GM19372 (cell line): ENCODE results near the gene ZNF385C.

Experiments
- ATAC-seq: cut with Tn5 transposase; IDR thresholded peaks from one replicate; pipeline ENCODE4 v1.9.1; 2021; ENCODE audit warnings: mild to moderate bottlenecking, low read depth, moderate library complexity; ENCODE audit not compliant: unreplicated experiment

The ZNF385C gene

DNA sequence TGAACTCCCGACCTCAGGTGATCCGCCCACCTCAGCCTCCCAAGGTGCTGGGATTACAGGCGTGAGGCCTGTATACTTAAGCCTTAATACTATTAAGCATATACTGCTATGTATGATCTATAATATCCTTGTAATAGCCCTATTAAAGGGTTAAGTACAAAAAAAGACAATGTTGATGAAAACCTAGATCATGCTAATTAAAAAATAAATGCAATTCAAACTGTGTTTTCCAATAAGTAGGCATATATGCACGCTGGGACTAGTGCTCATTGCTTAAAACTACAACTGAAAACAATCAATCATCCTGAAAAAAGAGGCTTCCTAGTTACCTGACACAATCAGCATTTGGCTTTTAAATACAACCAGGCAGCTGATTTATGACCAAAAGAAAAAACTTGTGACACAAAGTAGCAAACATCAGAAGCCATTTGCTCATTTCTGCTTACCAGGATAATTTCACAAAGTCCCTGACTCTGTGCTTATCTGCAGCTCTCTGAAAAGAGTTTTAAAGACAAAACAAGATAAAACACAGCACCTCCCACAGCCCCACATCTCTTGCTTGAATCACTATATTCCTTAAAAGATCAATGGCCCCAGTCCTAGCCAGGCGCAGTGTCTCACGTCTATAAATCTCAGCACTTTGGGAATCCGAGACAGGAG is 11.1 kb downstream of the ZNF385C start:
- no peak for ATAC-seq

DNA sequence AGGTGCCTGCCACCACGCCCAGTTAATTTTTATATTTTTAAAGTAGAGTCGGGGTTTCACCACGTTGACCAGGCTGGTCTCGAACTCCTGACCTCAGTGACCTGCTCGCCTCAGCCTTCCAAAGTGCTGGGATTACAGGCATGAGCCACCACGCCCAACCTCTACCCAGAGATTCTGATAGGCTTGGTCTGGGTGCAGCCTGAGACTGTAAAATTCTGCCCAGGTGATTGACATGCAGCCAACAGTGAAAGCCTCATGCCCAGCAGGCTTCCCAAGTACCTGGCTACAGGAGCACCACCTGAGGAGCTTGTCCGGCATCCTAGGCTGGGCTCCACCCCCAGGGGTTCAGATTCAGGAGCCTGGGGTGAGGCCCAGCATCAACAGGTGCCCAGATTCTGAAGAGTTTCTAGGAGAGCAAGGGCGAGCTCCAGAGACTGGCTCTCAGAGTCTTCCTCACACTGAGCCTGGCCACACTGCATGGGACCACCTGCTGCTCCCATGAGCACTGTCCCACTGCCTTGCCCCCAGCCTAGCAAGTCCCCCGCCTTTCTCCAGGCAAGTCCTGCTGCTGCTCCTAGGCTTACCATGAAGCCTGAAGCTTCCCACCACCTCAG is 16.6 kb downstream of the ZNF385C start:
- no peak for ATAC-seq

DNA sequence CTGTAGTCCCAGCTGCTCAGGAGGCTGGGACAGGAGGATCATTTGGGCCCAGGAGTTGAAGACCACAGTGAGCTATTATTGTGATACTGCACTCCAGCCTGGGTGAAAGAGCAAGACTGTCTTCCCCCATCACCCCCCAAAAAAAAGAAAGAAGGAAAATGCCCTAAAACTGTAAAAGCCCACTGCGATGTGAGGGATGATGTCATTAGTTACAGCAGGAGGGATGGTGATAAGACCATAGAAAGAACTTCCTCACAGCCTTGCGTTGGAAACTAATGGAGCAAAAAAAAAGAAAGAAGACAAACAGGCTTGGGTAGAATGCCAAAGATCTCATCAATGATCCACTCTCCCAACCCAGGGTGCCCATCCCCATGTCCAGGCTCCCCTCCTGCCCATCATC is 18.7 kb downstream of the ZNF385C start:
- no peak for ATAC-seq

DNA sequence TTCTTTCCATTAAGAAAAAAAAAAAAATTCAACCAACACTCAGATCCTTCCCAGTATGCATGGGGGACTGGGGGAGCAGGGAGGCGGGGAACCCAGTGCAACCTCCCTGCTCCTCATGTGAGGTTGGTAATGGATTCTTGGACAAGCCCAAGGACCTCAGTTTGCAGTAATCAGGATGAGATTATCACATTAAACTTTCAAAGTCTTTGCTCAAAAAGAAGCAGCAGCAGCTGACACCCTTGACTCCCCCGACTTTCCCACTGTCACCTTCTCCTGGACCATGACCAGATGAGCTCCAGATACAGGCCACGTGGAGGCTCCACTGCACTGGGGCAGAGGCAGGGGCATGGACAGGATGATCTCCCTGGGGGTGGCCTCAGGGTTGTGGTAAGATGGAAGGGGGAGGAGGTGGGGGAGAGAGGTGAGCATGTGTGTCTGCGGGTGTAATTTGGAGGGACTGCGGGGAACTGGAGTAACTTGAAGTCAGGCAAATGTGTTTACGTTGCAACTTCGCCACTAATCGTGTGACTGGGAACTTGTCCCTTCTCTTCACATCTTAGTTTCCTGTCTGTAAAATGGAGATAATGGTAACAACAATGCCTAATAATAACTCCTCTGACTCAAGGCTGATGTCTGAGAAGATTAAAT is 19.8 kb downstream of the ZNF385C start:
- ATAC-seq = no peak

DNA sequence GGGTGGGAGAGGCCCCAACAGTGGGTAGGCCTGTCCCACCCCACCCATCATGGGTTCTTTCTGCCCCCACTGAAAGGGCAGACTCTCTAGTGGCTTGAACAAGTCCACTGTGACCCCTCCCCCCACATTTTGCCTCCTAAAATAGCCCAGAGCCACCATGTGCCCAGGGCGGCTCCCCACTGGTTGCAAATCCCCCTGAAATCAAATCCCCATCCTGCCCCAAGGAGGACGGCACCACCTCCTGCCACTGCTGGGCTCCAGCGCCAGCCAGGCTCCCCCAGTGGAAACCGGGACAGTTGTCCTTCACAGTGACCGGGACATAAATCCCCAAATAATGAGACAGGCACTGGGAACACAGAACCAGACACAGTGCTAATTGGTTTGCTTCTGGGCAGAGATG is 20.5 kb downstream of the ZNF385C start:
- no peak for ATAC-seq

DNA sequence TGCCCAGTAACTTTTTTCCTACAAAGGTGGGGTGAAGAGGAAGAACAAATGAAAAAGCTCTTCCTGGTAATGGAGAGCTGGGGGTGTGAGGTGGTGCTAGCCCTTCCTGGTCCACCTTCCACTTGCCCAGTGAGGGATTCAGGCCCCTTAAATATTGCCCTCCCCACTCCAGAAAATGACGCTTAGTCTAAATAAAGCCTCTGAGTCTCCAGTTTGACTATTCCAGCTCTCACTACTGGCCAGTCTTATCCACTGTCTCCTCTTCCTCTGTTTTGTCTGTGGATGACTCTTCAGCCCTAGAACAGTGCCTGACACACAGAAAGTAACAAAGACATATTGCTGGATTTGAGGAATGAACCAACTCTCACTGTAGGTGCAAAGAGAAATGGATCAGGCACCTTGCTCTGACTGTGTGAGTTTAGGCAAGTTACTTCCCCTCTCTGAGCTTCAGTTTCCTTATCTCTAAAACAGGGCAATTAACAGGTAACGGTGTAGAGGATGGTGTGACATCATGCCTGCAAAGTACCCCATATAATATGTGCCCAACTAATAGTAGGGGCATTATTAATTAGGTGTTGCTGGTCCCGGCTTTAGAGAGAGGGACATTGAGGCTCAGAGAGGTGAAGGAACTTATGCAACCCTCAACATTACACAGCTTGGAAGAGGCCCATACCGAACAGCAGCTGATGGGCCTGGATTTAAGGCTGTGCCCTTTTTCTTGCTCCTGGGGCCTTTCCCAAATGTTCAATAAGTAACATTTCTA is 21.3 kb downstream of the ZNF385C start:
- no peak for ATAC-seq

DNA sequence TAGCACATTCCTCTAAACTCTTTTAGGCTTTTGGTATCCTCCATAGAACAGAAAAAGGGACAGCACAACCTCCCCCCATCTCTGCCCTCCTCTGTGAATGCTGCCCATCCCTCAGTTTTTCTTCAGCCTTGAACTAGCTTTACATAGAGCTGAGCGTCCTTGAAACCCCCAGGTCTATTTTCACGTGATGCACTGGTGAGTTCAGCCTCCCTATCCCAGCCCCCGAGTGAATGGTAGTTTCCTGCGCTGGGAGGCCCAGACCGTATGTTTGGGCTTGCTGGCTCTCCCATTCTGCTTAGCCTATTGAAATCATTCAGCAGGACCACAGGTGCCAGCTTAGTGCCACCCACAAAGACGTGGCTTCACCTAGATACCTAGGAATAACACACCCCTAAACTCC is 22.5 kb downstream of the ZNF385C start:
- no peak for ATAC-seq

DNA sequence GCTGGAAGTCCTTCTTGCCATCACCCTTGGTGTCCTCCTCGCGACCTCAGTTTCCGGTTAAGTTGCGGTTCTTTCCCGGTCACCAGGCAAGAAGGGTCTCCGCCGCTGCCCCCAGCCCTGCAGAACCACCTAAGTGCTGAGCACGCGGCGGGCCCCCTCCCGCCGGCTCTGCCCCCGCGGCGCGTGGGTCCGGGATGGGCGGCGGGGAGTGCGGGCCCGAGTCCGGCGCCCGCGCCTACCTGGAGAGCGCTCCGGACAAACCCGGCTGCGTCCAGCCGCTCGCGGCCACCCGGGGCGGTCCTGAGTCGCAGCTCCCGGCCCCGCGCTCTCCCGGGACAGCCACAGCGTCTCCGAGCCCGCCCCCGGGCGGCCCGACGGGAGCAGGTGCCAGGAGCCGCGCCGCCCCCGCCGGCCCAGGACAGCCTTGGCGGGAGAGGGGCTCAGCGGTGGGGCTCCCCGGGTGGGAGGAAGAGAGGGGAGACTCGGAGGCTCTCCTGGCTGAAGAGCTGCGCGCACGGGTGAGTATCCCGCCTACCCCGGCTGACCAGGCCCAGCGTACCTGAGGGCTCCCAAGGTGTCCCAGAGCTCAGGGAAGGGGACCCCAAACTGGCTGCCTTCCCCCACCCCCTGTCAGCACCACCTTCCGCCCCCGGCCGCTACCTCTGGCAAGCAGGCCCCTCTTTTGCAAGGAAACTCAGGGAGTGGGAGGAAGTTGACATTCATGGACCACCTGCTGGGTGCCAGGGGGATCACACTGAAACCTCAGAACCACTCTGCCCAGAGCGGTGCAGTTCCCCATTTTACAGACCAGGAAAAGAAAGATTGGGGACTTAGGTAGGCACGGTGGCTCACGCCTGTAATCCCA is 25.7 kb downstream of the ZNF385C start:
- no peak for ATAC-seq

DNA sequence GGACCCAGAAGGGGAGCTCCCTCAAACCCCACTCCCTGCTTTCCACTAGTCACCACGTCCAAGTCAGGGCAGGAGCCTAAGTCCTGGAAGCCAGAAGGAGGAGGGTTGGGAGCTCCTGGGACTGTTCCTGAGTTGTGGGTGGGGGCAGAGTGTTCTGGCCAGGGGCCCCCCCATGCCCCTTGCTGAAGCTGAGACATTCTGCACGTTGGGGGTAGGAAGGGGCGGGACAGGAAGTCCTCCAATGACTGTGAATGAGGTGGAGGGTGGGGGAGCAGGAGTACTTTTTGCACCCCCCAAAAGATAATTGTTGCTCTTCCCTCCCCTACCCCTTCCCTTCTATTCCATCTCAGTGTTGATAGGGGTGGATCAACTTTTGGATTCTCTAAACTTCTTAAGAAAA is 26.5 kb downstream of the ZNF385C start:
- no peak for ATAC-seq

DNA sequence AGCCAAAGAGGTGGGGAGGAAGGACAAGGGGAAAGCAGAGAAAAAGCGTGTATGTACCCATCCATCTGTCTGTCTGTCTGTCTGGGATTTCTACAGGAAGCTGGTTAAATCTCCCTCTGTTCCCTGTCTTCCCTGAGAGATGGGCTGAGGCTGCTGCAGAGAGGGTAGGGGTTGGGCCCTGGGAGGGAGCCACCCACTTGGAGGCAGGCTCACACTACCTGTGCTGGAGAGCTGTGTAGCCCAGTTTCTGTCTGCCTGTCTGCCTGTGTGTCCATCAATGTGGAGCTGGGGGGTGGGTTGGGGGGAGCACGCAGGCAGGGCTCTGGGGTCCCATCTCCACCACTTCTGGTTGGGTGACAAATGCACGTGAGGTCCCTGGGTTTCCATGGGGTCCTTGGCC is 29.3 kb downstream of the ZNF385C start:
- no peak for ATAC-seq

DNA sequence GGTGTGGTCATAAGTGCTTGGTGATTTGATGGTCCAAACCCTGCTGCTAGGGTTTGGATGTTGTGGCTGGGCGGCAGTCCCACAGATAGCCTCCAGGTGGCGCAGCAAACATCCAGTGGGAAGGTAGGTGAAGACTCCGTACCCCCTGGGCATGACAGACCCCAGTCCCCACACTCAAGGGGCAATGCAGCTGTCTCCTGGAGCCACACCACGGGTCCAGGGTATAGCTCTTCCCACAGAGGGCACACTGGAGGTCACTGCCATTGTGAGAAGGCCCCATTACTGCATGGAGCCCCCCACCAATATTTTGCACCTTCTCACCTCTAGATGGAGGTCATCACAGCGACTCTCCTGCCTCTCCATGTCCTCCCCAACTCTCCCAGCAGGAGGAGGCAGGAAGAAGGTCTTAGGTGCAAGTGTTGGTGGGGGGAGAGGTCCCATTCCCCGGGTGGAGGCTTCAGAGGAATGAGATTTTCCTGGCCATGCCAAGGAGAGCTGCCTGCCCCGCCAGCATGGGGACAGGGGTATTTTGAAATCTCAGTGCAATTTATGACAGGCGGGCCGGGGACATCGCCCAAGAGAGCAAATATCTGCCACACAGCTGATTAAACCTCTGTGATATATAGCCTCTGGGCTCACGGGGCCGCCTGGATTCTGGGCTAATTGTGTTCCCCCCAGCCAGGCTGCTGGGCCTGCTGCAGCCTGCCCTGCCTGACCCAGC is 30.7 kb downstream of the ZNF385C start:
- ATAC-seq = no peak

DNA sequence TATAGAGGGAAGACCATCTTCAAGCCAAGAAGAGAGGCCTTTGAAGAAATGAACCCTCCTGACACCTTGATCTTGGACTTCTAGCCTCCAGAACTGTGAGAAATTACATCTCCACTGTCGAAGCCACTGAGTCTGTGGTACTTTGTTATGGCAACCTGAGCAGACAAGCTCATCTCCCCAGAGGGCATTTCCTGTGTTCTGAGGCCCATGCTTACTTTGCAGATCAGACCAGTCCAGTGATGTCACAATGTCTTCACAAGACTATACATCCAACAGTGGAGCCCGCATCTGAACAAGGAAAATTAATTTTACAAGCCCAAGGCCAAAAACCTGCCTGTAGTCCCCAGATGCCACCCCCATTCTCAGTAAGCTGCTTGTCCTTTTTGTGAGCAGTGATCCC is 33.1 kb downstream of the ZNF385C start:
- ATAC-seq = no peak

DNA sequence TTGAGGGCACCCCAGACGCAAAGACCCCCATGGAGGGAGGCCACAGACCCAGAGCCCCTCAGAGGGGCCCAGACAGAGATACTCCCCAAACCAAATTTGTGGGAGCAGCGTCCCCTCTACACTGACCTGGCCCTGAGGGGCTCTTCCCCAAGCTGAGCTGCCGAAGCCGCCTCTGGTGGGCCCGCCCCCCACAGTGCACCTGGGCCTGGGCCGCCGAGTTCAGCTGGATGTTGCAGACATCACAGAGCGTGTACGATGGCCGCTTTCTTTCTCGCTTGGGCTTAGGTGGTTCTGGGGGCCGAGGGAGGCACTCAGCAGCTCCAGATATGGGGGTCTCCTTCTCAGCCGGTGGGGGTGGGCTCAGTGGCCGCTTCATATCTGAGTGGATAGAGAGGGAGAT is 35.6 kb downstream of the ZNF385C start:
- no peak for ATAC-seq

DNA sequence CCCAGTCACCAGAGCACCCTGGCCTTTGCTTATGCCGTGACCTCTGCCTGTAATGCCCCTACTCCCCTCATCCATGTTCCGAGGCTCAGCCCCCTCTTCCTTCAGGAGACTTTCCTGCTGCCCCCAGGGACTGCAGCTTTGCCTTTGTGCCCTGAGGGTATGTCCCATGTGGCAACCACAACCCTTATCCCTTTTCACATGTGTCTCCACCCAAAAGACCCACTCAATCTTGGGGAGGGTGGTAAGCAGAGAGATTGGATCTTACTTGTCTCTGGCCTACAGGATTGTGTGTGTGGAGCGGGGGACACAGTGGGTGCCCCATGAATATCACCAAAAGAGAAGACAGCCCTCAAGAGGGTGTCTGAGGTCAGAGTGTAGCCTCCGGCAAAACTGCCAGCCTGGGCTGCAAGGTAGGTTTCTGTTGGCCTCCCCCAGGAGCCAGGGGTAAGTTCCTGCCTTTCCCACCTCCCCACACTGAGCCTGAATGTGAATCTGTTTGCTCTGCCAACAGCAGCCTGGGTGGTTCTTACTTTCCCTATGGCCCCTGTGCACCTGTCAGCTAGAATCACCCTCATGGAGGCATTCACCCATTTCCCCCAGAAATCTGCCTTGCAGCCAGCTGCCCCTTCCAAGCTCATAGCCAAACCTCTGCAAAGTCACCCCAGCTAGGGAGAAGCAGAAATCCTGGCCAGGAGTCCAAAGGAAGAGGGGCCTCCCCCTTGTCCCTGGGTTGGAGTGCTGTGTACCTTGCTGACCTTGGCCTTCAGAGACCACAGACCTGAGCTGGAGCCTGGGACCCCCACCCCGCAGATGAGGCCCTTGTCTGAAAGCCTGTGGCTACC is 36.4 kb downstream of the ZNF385C start:
- no peak for ATAC-seq

DNA sequence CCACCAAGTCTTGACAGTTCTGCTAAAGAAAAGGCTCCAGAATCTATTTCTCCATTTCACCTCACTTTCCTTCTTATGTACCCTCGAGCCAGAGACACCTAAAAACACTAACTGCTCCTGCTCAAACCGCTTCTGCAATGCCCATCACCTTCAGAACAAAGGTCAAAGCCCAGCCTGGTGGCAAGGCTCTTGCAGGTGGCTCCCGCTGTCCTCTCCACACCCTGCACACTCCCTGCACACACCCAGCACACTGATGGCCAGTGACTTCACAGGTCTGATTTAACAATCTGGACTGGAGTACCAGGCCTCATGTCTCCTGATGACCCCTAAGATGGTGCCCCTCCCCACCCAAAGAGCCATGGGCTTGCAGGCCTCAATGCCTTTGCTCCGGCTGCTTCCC is 38.0 kb downstream of the ZNF385C start:
- no peak for ATAC-seq

DNA sequence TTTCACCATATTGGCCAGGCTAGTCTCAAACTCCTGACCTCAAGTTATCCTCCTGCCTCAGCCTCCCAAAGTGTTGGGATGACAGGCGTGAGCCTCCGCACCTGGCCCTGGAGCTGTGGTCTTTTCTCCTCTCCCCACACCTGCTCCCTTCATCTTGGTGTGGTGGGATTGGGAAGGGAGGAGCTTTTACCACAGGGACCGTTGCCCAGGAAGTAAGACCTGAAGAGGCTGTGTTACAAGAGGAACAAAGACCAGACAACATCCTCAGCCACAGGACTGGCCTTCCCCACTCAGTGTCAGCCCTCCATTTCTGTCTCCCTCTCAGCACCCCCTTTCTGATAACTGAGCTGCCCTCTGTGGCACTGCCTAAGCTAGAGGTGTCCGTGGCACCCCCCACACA is 38.5 kb downstream of the ZNF385C start:
- no peak for ATAC-seq

DNA sequence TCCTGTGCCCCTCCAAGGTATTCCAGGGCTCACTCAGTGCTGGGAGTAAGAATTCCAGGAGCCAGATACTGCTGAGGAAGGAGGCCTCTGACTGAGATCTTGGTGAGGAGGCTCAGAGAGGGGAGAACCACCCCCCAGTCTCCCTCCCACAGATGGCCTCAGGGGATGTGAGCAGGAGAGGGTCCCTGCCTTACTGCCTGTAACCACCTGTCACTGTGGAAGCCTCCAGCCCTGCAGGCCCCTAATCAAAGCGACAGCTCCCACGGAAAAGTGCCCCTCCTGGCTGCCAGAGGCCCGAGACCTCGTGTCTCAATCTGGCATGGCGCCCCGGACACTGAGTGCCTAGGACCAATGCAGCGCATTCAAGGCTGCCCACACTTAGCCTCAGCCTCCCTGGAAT is 40.2 kb downstream of the ZNF385C start:
- ATAC-seq = no peak

DNA sequence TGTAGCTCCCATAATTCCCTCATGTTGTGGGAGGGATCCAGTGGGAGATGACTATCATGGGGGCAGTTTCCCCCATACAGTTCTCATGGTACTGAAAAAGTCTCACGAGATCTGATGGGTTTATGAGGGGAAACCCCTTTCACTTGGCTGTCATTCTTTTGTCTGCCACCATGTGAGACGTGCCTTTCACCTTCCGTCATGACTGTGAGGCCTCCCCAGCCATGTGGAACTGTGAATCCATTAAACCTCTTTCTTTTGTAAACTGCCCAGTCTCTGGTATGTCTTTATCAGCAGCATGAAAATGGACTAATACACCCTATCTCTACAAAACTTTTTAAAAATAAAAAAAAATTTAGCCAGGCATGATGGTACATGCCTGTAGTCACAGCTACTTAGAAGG is 41.6 kb downstream of the ZNF385C start:
- no peak for ATAC-seq

DNA sequence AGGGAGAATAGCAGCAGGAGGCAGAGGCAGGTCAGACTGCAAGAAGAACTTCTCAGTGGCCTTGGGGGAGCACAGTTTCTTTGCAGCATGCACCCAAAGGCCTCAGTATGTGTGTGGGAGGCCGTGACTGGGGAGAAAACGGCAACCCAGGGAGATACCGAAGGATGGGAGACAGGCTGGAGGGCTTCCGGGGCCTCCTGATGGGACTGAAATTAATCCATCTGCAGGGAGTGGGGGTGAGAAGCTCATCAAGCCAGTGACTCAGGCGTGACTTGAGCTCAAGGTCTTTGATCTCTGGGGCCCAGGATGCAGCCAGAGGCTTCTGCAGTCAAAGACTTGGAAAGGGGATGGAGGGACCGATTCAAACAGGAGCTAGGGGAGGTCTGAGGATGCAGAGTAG is 42.8 kb downstream of the ZNF385C start:
- no peak for ATAC-seq
